A375 (cell line): Measurements from ENCODE around the gene KNG1. TPM values are rescaled to one million over a fixed set of nuclear protein-coding genes. Genes with fewer than 3 reads are reported as not detected.

ENCODE experiments used
- small RNA-seq: library from RNA; depleted of rRNA; stranded (forward); fragments of <200 nt; gene quantifications from one replicate; pipeline ENCODE3, GENCODE V24; 2014
- total RNA-seq: library from RNA; depleted of rRNA; stranded (reverse); fragments of >200 nt; shearing (Covaris generic); gene quantifications from 2 replicates; pipeline ENCODE4 v1.2.3, GENCODE V29; 2014; rRNA removed

KNG1 gene
- total RNA-seq = not detected in 2 replicates

DNA sequence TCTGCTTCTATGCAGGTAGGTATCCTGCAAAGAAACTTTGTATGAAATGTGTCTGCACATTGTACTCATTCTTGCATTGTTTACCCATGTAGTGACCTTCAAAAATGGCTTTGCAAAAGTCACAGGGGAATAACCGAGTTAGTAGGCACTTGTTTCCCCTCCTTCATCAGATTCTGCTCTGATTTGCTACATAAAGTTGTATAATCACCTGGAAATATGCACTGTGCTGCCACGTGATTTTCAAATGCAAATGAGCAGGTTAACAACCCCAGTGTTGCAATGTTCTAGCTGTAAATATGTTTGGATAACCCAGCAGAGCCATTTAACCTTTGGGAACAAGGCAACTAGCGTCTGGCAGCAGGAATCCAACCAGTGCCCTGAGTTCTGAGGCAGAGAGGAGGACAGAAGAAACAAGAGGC, at the start of gene KNG1:
KNG1 (plus strand) TSS at position 321 of the 419 bp plus-strand sequence. CDS start 184 bp downstream, outside the sequence.

GRCh38 chr3:186783058-186783730, 66.0 kb downstream of the KNG1 start, which contains the start of gene EIF4A2:
Gene EIF4A2, plus strand, starts transcription at chr3:186783577. Its CDS starts 34 bp downstream, at chr3:186783611.

Small RNAs within 50 kb of the gene (small RNA-seq; reads per million reads assigned to genes)
- gene RF00092 (not detected), gene RNU6-1105P (not detected), gene SNORA4 (not detected), gene SNORA63 (not detected), gene SNORA81 (not detected), gene SNORD2 (not detected)

Other genes with a start within 250 kb of the KNG1 start
- 0.40 and 0.57 TPM in 2 replicates for gene CRYGS, start 173.0 kb upstream of the KNG1 start, total RNA-seq
- 7.1 and 7.4 TPM in 2 replicates for gene TBCCD1, start 150.0 kb upstream of the KNG1 start, total RNA-seq
- gene DNAJB11, start 146.6 kb upstream of the KNG1 start, total RNA-seq = 58.1 and 61.2 TPM in 2 replicates
- gene AHSG, start 104.3 kb upstream of the KNG1 start, total RNA-seq = not detected in 2 replicates
- gene FETUB, start 77.0 kb upstream of the KNG1 start, total RNA-seq = not detected in 2 replicates
- gene HRG, start 51.3 kb upstream of the KNG1 start, total RNA-seq = not detected in 2 replicates
- gene EIF4A2, start 66.2 kb downstream of the KNG1 start, total RNA-seq = 260 and 274 TPM in 2 replicates
- gene RFC4, start 89.1 kb downstream of the KNG1 start, total RNA-seq = 43.6 and 53.6 TPM in 2 replicates
- not detected in 2 replicates for gene ADIPOQ, start 125.4 kb downstream of the KNG1 start, total RNA-seq
- gene ST6GAL1, start 213.2 kb downstream of the KNG1 start, total RNA-seq = 28.2 and 29.8 TPM in 2 replicates